NCI-H345 treated with DMSO at 0.1 percent for 48 hours (cell line): ENCODE measurements around the gene MAOA.
"Not testable (repeated sequence)": the region's sequence is repeated elsewhere in the genome, so short reads cannot be mapped to it uniquely, and the experiment has no call there.

Experiments
- DNase-seq: peaks from one replicate; lab custom pipeline; 2025; ENCODE audit not compliant: unreplicated experiment; lab: John Stamatoyannopoulos, UW

MAOA gene

DNA sequence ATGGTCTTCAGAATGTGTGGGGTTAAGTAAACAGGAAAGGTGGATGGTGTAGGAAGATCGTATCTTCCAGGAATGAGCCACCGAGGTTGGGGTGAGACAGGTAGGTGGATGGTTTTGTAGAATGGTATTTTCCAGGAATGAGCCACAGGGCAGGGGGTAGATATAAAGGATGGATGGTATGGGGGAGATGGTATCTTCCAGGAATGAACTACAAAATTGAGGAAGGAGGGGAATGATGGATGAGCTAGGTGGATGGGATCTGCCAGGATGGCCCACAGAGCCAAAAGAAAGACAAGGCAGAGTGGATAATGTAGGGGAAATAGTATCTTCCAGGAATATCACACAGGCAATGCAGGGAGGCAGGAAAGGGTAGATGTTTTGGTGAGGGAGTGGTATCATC lies 60.0 kb downstream of the MAOA start:
- no peak for DNase-seq

DNA sequence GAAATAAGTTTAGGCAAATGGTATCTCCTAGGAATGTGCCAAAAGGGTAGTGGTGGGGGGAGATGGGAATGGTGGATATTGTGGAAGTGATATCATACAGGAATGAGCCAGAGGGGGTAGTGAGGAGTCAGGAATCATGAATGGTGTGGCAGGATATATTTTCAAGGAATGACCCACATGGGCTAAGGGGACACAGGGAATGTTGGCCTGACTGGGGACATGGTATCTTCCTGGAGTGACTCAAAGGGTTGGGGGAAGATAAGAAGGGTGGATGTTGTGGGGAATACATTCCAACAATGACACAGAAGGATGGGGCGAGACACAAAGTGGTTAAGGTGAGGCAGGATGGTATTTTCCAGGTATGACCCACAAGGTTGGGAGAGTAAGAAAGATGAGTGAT lies 60.6 kb downstream of the MAOA start:
- DNase-seq: no peak

DNA sequence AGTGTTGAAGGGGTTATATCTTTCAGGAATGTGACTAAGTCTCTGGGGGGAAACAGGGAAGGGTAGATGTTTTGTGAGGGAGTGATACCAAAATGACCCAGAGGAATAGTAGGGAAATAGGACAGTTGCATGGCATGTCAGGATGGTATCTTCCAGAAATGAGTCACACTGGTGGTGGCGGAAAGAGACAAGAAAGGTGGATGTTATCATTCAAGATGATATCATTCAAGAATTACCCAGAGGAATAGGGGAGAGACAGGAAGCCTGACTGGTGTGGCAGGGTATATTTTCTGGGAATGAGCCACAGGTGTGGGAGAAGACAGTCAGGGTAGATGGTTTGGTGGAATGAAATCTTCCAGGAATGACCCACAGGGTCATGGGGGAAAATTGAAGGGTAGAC lies 61.1 kb downstream of the MAOA start:
- DNase-seq: no peak

DNA sequence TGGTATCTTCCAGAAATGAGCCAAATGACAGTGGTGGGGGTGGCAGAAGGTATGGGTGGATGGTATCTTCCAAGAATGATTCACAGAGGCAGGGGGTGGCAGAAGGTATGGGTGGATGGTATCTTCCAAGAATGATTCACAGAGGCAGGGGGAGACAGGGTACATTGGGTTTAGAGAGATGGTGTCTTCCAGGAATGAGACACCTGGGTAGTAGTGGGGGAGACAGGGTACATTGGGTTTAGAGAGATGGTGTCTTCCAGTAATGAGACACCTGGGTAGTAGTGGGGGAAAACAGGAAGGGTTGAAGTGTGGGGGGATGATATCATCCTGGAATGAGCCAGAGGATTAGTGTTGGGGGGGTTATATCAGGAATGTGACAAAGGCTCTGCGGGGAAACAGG lies 62.0 kb downstream of the MAOA start:
- DNase-seq: no peak

DNA sequence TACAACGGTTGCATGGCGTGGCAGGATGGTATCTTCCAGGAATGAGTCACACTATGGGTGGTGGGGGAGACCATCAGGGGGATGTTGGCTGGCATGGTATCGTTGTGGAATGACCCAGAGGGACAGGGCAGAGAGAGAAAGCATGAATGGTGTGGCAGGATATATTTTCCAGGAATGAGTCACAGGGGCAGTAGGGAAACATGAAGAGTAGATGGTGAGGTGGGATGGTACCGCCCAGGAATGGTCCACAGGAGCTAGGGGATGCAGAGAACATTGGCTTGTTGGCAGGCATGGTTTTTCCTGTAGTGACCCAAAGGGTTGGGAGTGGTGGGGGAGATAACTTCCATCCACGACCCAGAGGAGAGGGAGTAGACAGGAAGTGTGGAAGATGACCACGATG lies 62.4 kb downstream of the MAOA start:
- no peak for DNase-seq

DNA sequence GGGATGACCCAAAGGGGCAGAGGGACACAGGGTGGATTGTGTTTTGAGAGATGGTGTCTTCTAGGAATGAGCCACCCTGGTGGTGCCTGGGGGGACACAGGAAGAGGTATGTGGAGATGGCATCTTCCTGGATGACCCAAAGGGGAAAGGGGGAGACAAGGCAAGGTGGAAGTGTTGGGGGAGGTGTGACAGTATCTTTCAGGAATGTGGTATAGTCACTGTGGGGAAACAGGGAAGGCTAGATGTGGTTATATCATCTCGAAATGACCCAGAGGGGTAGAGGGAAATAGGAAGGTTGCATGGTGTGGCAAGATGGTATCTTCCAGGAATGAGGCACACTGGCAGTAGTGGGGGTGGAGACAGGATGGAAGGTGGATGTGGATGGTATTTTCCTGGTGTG lies 62.9 kb downstream of the MAOA start:
- no peak for DNase-seq

DNA sequence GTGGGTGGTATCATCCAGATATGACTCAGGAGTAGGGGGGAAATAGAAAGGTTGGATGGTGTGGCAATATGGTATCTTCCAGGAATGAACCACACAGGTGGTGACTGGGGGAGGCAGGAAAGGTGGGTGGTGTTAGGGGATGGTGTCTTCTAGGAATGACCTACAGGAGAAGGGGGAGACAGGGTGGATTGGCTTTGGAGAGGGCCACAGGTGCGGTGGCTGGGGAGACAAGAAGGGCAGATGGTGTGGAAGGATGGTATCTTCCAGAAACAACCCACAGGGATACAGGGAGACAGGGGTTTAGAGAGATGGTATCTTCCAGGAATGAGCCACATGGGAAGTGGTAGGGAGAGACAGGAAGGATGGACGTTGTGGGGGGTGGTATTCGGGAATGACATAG lies 64.0 kb downstream of the MAOA start:
- no peak for DNase-seq

DNA sequence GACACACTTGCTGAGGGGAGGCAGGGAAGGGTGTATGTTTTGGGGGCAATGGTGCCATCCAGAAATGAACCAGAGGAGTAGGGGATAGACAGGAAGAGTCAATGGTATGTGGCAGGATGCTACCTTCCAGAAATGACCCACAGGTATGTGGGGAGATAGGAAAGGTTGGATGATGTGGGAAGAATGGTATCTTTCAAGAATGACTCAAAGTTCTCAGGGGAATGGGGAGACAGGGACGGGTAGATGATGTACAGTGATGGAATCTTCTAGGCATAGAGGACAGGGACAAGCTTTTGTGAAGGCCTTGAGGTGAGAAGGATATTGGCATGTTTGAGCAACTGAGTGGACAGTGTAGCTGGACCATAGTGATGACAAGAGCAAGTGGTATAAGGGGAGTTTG lies 64.9 kb downstream of the MAOA start:
- no peak for DNase-seq

DNA sequence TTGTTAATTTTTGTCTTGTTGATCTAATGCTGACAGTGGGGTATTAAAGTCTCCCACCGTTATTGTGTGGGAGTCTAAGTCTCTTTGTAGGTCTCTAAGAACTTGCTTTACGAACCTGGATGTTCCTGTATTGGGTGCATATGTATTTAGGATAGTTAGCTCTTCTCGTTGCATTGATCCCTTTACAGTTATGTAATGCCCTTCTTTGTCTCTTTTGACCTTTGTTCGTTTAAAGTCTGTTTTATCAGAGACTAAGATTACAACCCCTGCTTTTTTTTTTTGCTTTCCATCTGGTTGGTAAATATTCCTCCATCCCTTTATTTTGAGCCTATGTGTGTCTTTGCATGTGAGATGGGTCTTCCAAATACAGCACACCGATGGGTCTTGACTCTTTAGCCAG lies 69.1 kb downstream of the MAOA start:
- not testable (repeated sequence) for DNase-seq

DNA sequence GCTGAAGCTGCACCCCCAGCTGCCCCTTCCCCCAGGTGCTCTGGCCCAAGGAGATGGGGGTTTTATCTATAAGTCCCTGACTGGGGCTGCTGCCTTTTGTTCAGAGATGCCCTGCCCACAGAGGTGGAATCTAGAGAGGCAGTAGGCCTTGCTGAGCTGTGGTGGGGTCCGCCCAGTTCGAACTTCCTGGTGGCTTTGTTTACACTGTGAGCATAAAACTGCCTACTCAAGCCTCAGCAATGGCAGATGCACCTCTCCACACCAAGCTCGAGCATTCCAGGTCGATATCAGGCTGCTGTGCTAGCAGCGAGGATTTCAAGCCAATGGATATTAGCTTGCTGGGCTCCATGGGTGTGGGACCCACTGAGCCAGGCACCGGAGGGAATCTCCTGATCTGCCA lies 71.2 kb downstream of the MAOA start:
- not testable (repeated sequence) for DNase-seq

DNA sequence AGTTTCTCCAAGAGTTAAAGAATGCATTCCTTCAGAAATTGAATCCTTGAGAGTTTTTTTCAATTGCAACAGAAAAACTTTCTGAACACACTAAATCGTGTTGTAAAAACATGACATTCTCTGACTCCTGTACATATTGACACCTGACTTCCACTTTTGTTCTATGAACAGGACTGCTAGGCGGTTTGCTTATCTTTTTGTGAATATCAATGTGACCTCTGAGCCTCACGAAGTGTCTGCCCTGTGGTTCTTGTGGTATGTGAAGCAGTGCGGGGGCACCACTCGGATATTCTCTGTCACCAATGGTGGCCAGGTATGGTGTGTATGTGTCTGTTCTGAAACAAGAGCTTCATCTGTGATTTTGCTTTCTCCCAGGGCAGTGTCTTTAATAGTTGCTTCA lies 71.9 kb downstream of the MAOA start:
- DNase-seq: no peak

DNA sequence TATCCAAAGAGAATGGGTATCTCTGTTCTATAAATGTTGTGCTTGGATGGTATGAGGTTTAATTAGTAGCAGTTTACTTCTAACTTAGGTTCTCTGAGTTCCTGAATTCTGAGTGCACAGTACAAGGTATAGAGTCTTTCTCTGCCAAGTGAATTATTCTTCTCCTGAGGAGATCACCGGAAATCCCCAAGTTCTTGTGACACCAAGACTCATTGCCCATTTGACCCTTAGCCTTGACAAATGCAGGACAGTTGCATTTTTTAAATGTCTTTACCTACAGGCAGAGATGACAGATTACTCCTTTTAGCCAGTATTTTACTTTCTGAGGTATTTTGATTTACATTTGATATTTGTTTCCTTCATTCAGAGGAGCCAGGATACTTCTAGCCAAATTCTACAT lies 72.9 kb downstream of the MAOA start:
- DNase-seq: no peak

DNA sequence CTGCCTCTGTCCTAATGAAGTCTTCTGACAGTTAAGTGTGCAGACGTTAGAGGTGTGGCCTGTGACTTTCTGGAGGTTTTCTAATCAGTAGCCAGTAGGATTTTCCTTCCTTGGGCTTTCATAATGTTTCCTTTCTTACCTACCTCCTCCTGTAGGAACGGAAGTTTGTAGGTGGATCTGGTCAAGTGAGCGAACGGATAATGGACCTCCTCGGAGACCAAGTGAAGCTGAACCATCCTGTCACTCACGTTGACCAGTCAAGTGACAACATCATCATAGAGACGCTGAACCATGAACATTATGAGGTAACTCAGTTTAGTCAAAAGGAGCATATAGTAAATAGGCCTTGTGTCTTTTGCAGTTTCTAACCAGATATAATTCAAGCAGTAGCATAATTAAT lies 75.0 kb downstream of the MAOA start:
- DNase-seq: no peak

DNA sequence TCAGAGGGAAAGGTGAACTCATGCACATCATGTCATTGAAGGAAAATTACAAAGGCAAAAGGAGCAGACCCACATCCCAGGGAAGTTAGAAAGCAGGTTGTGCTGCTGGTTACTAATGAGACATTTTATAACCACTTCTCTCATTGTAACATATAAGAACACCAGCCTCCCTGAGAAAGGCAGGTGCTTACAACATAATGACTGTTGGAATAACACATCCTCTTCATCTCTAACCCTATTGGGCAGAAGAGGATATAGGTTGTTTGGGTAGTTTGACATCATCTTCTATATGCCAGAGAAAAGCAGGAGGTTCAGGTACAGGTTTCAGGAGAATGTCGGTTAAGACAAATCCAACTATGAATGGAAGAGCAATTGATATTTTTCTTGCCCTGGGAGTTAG lies 77.6 kb downstream of the MAOA start:
- DNase-seq: no peak

DNA sequence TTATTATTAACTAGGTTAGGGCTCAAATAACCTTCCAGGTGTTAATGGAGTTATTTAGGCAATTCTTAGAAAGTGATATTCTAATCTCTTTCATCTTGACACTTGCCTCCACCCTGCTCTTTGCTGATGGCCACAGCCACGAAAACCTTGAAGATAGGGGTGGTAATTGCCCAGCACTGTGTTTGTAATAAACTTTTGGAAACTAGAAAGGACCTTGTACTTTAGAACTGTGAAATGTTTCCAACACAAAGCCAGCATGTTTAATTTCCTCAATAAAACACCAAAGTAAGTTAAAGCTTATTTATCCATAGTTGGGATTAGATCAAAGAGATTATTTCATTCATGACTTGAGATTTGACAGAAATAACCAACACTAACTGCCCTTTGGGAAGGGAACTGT lies 78.3 kb downstream of the MAOA start:
- no peak for DNase-seq

DNA sequence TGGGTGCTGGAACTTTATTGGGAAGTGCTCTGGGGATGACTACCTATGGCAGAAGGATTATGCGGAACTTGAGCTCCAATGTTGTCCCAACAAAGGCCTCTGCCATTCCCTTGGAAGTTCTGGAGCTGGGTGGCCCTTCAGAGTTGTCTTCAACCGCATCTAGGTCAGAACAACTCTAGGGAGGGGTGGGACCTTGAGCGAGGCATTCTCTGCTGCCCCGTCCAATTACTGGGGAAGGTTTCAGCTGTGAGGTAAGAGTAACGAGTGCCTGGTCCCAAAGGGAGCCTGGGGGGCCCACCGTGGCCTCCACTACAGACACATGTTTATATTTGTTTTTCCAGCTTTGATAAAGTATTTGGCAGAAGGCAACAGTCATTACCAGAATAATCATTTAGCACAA lies 79.4 kb downstream of the MAOA start:
- DNase-seq: no peak

DNA sequence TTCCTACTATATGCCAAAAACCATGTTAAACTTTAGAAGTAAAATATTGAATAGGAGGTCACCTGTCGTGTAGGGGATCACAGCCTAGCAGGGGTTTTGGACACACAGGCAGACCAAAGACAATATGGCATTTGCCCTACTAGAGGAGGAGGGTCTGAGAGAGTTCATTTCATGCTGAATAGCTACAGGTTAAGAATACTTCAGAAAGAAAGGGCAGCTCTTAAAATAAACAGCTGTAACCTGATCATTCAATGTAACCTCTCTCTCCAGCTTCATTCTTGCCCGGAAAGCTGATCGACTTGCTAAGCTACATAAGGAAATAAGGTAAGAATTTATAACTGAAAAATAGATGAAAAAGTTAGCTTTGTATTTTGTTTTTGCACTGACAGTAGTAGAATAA lies 79.9 kb downstream of the MAOA start:
- DNase-seq: no peak

DNA sequence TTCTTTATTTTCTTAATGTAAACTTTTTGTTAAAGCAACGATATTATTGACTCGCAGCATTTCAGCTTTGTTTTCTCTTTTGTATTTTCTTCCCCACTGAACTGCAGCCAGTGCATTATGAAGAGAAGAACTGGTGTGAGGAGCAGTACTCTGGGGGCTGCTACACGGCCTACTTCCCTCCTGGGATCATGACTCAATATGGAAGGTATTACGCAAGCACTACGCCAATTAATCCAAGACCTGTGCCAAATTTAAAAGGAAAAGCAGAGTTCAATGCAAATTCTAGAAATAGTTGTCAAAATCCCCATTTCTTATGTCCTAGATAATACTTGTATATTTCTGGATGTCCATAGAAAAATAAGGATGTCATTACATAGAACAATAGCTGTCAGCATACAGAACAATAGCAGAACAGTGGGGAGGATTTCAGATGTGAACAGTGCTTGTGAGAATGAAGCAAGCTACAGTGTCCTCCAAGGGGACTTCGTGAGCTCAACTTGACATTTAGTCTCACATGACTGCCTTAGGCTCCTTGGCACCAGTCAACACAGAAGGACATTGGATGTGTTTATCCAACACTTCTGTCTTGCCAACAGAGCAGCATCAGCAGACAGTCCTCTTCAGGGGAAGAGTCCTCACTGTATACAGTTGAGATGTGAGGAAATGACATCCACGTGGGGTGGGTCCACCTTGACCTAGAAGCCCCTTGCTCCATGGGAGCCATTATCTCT lies 85.9 kb downstream of the MAOA start:
- DNase-seq: no peak

DNA sequence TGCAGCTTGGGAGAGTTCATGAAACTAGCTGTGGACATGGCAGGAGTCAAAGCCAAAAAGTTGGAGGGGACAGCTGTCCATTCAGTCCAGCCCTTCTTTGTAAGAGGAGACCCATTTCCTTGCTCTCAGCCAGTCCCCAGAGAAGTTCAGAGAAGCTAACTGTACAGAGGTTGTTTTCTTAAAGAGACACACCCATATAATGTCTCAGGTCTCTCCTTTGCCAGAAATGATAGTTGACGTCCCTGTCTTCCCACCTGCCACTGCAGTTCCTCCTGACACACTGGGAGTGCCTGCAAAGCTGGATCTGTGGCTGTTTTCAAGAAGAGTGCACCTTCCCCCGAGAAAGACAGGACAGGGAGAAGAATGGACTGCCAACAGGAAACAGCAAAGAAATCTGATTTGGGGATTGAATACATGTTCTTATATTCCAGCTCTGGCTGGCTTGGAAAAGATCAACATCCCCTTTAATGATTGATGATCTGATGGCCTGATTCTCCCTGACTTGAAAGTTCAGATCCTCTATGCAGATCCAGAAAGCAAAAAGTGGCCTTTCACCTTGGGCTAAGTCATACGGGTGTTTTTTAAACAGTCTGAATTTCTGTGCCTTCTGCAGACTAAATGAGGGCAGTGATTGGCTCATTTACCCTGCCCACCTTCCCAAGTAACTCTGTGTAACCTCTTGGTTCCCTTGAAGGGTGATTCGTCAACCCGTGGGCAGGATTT lies 87.2 kb downstream of the MAOA start:
- DNase-seq: no peak

DNA sequence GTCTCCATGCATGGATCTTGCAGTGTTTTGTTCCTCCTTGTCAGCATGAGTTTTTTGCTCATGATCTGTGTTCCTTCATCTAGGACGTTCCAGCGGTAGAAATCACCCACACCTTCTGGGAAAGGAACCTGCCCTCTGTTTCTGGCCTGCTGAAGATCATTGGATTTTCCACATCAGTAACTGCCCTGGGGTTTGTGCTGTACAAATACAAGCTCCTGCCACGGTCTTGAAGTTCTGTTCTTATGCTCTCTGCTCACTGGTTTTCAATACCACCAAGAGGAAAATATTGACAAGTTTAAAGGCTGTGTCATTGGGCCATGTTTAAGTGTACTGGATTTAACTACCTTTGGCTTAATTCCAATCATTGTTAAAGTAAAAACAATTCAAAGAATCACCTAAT lies 88.2 kb downstream of the MAOA start:
- DNase-seq: no peak

DNA sequence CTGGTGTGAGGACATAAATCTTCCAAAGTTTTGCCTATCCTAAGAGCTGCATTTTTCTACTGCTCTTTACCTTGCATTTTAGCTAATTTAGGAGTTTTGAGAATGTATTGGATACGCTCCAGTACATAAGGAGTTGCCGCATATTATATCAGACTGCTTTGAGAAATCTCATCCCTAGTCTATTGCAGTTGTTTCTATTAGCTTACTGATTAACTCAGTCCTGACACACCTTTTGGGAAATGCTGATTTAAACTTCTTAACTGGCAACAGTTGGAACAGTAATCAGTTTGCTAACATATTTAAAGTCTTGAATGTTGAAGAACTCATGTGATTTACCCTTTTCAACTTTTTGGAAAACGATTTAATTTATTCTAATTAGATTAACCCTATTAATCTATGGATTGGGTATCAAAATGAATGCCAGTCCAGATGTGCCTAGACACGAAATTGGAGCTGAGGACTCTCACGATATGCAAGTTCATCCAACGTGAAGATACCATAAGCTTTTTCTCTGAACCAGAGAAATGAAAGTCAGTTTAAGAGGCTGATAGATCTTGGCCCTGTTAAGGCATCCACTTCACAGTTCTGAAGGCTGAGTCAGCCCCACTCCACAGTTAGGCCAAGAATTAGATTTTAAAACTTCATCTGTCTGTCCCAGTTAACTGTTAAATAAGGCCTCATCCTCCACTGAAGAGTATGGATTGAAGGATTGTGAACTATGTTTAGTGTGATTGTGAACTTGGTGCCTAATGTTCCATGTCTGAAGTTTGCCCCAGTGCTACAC lies 90.0 kb downstream of the MAOA start:
- no peak for DNase-seq

DNA sequence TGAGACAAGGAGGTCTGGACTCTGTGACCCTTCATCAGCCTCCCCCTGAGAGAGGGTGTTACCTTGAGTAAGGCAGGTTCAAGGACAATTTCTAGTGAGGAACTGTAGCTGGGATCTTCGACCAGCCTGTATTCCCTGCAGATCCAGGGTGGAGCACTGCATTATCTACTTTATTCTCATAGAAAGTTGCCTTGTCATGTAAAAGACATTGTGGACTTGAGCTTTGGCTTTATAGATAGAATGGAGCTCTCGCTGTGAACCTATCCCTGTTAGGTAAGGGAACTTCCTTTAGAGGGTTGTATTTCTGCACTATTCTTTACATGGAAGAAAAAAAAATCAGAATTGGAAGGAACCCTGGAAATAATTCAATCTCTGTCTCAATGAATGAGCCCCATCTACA lies 91.4 kb downstream of the MAOA start:
- DNase-seq: no peak
